Fibroblast of the aortic adventitia (primary cell): ENCODE results near the gene SLC7A1. TPM values are rescaled to one million over a fixed set of nuclear protein-coding genes. Genes with fewer than 3 reads are reported as not detected.

Experiments used
- DNase-seq: peaks from one replicate; pipeline ENCODE4 v3.0.0-alpha.2; 2010; ENCODE audit warnings: low read depth
- H3K4me3 ChIP-seq: 2 replicates; pipeline ENCODE4 v1.5.1; 2011; ENCODE audit warnings: low read depth, mild to moderate bottlenecking, control low read depth, low read length, moderate library complexity
- CTCF ChIP-seq: IDR thresholded peaks from 2 replicates; pipeline ENCODE4 v1.5.1; 2011; ENCODE audit warnings: mild to moderate bottlenecking, low read length, control low read depth, inconsistent platforms; ENCODE audit not compliant: insufficient read depth
- total RNA-seq: library from RNA; depleted of rRNA; stranded (reverse); fragments of >200 nt; gene quantifications from 2 replicates; pipeline ENCODE4 v1.2.3, GENCODE V29; 2012; ENCODE audit warnings: low replicate concordance

SLC7A1 gene
- total RNA-seq, 1 donor, result 33.1 TPM

GRCh38 chr13:29526741-29527140 is 68.7 kb downstream of the SLC7A1 start:
- H3K4me3 ChIP-seq, result no peak overlapping the region
- no peak for DNase-seq
- TF ChIP-seq CTCF, result no peak

DNA sequence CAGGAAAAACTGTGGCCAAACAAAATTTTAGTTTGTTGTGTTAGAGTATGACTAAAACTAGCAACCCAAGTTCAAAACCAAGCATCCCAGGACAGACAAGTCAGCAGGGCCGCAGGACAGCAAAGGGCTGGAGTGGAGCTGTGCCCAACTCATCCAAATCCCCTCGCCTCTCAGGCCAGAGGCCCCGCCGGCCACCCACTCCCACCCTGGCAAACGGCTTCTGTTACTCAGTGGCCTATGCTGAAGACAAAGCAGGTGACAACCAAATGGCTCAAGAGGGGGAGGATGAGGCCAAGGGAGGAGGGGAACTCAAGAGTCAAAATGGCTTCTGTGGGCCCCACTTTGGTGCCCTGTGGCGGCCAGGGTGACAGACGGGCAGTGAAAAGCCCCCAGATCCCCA is 69.7 kb downstream of the SLC7A1 start:
- no peak for TF ChIP-seq CTCF
- no peak for DNase-seq
- no peak overlapping the region for H3K4me3 ChIP-seq

GRCh38 chr13:29524641-29525040 is 70.8 kb downstream of the SLC7A1 start:
- H3K4me3 ChIP-seq, result no peak overlapping the region
- no peak for DNase-seq
- no peak for TF ChIP-seq CTCF

GRCh38 chr13:29524176-29524575 is 71.3 kb downstream of the SLC7A1 start:
- DNase-seq, result peak; percentile 95
- no peak for TF ChIP-seq CTCF
- no peak overlapping the region for H3K4me3 ChIP-seq

DNA sequence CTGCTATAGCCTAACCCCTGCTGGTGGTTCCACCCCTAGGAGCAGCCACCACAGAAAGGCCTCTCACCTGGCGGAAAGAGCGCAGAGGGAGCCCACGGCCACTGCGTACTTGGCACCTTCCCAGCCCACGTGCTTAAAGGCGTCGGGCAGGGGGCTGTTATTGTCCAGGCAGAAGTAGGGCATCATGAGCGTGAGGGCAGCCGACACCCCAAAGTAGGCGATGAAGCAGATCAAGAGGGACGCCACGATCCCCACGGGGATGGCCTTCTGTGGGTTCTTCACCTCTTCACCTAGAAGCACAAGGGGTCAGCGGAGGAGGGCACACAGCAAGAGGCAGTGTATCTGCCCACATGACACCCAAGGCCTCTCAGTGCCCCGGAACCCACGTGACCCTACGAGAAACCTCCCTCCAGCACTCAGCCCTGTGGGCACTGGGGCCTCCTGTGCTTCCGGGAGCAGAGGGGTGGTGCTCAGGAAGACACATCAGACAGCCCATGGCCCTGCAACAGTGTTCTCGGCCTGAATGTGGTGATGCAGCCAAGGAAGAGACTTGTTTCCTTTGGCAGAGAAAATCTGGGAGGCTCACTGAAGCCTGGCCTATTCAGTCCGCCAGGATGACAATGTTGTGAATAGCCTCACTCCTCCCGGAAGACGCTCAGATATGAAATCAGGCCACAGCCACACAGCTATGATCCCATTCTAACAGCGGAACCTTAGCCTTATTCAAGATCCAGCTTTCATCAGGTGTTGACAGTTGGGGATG is 72.1 kb downstream of the SLC7A1 start:
- TF ChIP-seq CTCF, result peak; percentile 27
- DNase-seq, result peak; percentile 96
- H3K4me3 ChIP-seq, result no peak overlapping the region

DNA sequence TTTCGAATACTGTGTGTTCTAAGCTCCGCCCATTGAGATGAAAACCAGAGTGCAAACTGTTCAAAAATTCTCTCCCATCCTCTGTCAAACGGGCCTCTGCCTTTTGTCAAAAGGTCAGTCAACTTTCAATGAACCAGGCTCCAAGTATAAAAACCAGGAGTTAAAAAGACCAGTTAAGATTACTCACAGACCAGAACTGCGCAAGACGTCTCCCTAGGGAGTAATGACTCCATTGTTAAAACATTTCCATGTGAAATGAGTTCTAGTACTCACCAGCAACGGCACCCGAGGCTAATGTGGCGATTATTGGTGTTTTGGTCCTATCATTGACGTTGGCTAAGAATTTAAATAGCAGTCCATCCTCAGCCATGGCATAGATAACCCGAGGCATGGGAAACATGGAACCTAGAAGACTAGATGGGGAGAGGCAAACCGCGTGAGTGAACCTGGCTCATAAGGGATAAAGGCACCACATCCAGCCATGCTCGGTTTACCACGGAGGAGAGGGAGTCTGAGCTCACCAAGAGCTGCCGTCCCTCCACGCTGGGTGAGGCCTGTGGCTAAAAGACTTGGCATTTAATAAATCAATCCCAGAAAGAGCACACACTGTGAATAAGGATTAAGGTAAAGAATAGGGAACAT is 73.3 kb downstream of the SLC7A1 start:
- H3K4me3 ChIP-seq, result no peak overlapping the region
- peak; percentile 100 for DNase-seq
- TF ChIP-seq CTCF, result peak; percentile 27
